H1 (cell line): ENCODE results near the gene TSEN2. TPM values are rescaled to one million over a fixed set of nuclear protein-coding genes. Genes with fewer than 3 reads are reported as not detected.

Experiments used
- CTCF ChIA-PET: fragments of 300-600 bp; sonication (Branson Sonifier 250); formaldehyde crosslinking; loops from one replicate; lab custom pipeline; 2021; ENCODE audit not compliant: partially characterized antibody; lab: Charles Lee
- POLR2A ChIA-PET: fragments of 300-600 bp; sonication (Branson Sonifier 250); formaldehyde crosslinking; loops from one replicate; lab custom pipeline; 2021; ENCODE audit warnings: inconsistent platforms; ENCODE audit not compliant: partially characterized antibody; lab: Charles Lee
- DNase-seq, 2 experiments: peaks; one replicate each; pipeline versions ENCODE4 v3.0.0 to v3.0.0-alpha.2; 2010 to 2022; ENCODE audit warnings: low spot score in 2 of 2, low read depth in 1 of 2, mixed read lengths in 1 of 2
- FAIRE-seq: peaks from 2 replicates; lab custom pipeline; 2011; peaks lifted over from hg19 to GRCh38; lab: Jason Lieb, UNC
- H2AFZ ChIP-seq: 2 replicates; pipeline ENCODE4 v1.8.1; 2012; ENCODE audit warnings: low read length, inconsistent platforms
- H2AK5ac ChIP-seq: 2 replicates; pipeline ENCODE4 v1.6.1; 2013; ENCODE audit warnings: low read depth, low read length
- H2BK120ac ChIP-seq: replicated peaks from 2 replicates; pipeline ENCODE3; 2013; ENCODE audit warnings: low read depth, low read length, inconsistent platforms
- H2BK12ac ChIP-seq: 2 replicates; pipeline ENCODE4 v1.6.1; 2013; ENCODE audit warnings: low read depth, low read length
- H2BK15ac ChIP-seq: 2 replicates; pipeline ENCODE4 v1.6.1; 2013; ENCODE audit warnings: low read length
- H2BK20ac ChIP-seq: 2 replicates; pipeline ENCODE4 v1.6.1; 2013; ENCODE audit warnings: low read length
- H2BK5ac ChIP-seq: 2 replicates; pipeline ENCODE4 v1.6.1; 2013; ENCODE audit warnings: low read depth, low read length
- H3K14ac ChIP-seq: 2 replicates; pipeline ENCODE4 v1.6.1; 2013; ENCODE audit warnings: inconsistent platforms; ENCODE audit not compliant: insufficient read length
- H3K18ac ChIP-seq: 2 replicates; pipeline ENCODE4 v1.6.1; 2013; ENCODE audit warnings: low read length; ENCODE audit errors: extremely low read depth
- H3K23ac ChIP-seq: 2 replicates; pipeline ENCODE4 v1.6.1; 2013; ENCODE audit warnings: inconsistent platforms; ENCODE audit not compliant: insufficient read length
- H3K23me2 ChIP-seq: 2 replicates; pipeline ENCODE4 v1.6.1; 2013; ENCODE audit warnings: low read depth, low read length
- H3K27ac ChIP-seq: 2 replicates; pipeline ENCODE4 v1.6.1; 2011; ENCODE audit warnings: low read depth, low read length, inconsistent platforms
- H3K27me3 ChIP-seq, 4 experiments: replicated peaks in 1 of 4; 1 replicate in 1 of 4; 2 replicates in 3 of 4; pipeline versions ENCODE4 v1.6.1 to v1.8.1; 2011 to 2013; ENCODE audit warnings: low read length in 3 of 4, mild to moderate bottlenecking in 3 of 4, inconsistent platforms in 2 of 4, mixed read lengths in 2 of 4, moderate library complexity in 1 of 4; ENCODE audit not compliant: control insufficient read depth in 3 of 4, insufficient read depth in 3 of 4; ENCODE audit errors: extremely low read depth in 1 of 4
- H3K36me3 ChIP-seq, 4 experiments: 2 replicates each; pipeline versions ENCODE4 v1.6.1 to v1.8.1; 2011 to 2013; ENCODE audit warnings: mild to moderate bottlenecking in 4 of 4, low read length in 3 of 4, moderate library complexity in 2 of 4, control low read depth in 1 of 4, inconsistent platforms in 1 of 4; ENCODE audit not compliant: insufficient read depth in 4 of 4, control insufficient read depth in 2 of 4
- H3K4ac ChIP-seq: replicated peaks from 2 replicates; pipeline ENCODE3; 2013; ENCODE audit warnings: low read length, low read depth, mixed read lengths, inconsistent platforms; ENCODE audit not compliant: insufficient read length
- H3K4me1 ChIP-seq, 4 experiments: replicated peaks in 1 of 4; 1 replicate in 1 of 4; 2 replicates in 3 of 4; pipeline versions ENCODE4 v1.6.1 to v1.8.1; 2011 to 2013; ENCODE audit warnings: low read length in 3 of 4, inconsistent platforms in 2 of 4, mixed read lengths in 1 of 4; ENCODE audit not compliant: insufficient read depth in 4 of 4, control insufficient read depth in 3 of 4
- H3K4me2 ChIP-seq, 2 experiments: 2 replicates each; pipeline versions ENCODE4 v1.6.1 to v1.8.1; 2011 to 2013; ENCODE audit warnings: low read depth in 2 of 2, low read length in 2 of 2, control low read depth in 1 of 2, inconsistent platforms in 1 of 2, mild to moderate bottlenecking in 1 of 2; ENCODE audit not compliant: insufficient read depth in 1 of 2
- H3K4me3 ChIP-seq, 4 experiments: fragments of 200-600, 300-600 bp in 1 of 4; sonication (generic), shearing (Covaris generic), sonication (Bioruptor Twin) in 1 of 4; 2 replicates each; pipeline versions ENCODE4 v1.5.1 to v1.8.1; 2011 to 2016; ENCODE audit warnings: low read length in 4 of 4, low read depth in 3 of 4, control low read depth in 2 of 4, inconsistent platforms in 2 of 4, mild to moderate bottlenecking in 2 of 4, mixed read lengths in 1 of 4, moderate library complexity in 1 of 4; ENCODE audit not compliant: insufficient read depth in 2 of 4; ENCODE audit errors: extremely low read depth in 1 of 4
- H3K56ac ChIP-seq: replicated peaks from 2 replicates; pipeline ENCODE3; 2013; ENCODE audit warnings: low read depth, mild to moderate bottlenecking, mixed read lengths, low read length, inconsistent platforms; ENCODE audit not compliant: insufficient read length
- H3K79me1 ChIP-seq: 2 replicates; pipeline ENCODE4 v1.6.1; 2013; ENCODE audit warnings: low read depth, low read length, control low read depth
- H3K79me2 ChIP-seq, 2 experiments: 2 replicates each; pipeline versions ENCODE4 v1.6.1 to v1.8.1; 2012 to 2013; ENCODE audit warnings: low read length in 2 of 2, mild to moderate bottlenecking in 2 of 2, inconsistent platforms in 1 of 2; ENCODE audit not compliant: insufficient read depth in 2 of 2, control insufficient read depth in 1 of 2
- H3K9ac ChIP-seq, 4 experiments: replicated peaks in 1 of 4; 1 replicate in 1 of 4; 2 replicates in 3 of 4; pipeline versions ENCODE4 v1.6.1 to v1.8.1; 2011 to 2013; ENCODE audit warnings: low read depth in 3 of 4, low read length in 3 of 4, control low read depth in 2 of 4, mild to moderate bottlenecking in 2 of 4, moderate library complexity in 2 of 4, inconsistent platforms in 1 of 4; ENCODE audit errors: extremely low read depth in 1 of 4
- H3K9me3 ChIP-seq, 2 experiments: 2 replicates each; pipeline versions ENCODE4 v1.6.1 to v1.8.1; 2012 to 2013; ENCODE audit warnings: mild to moderate bottlenecking in 2 of 2, moderate library complexity in 2 of 2, control low read depth in 1 of 2, inconsistent platforms in 1 of 2, low read depth in 1 of 2, low read length in 1 of 2, mixed read lengths in 1 of 2; ENCODE audit not compliant: insufficient read depth in 2 of 2
- H4K20me1 ChIP-seq, 2 experiments: replicated peaks in 1 of 2; 2 replicates each; pipeline versions ENCODE3 to v1.8.1; 2011 to 2013; ENCODE audit warnings: inconsistent platforms in 2 of 2, low read length in 2 of 2, mild to moderate bottlenecking in 1 of 2; ENCODE audit not compliant: insufficient read depth in 2 of 2, control insufficient read depth in 1 of 2
- H4K5ac ChIP-seq: 2 replicates; pipeline ENCODE4 v1.6.1; 2013; ENCODE audit warnings: low read length, low read depth, mixed read lengths, inconsistent platforms; ENCODE audit not compliant: insufficient read length
- H4K8ac ChIP-seq: 2 replicates; pipeline ENCODE4 v1.8.0; 2013; ENCODE audit warnings: mild to moderate bottlenecking, moderate library complexity, low read length, inconsistent platforms; ENCODE audit not compliant: insufficient read depth; ENCODE audit errors: extremely low read depth
- H4K91ac ChIP-seq: replicated peaks from 2 replicates; pipeline ENCODE3; 2013; ENCODE audit warnings: low read length, mixed read lengths, inconsistent platforms; ENCODE audit not compliant: insufficient read length
- CREB1 ChIP-seq: IDR thresholded peaks from 2 replicates; pipeline ENCODE4 v1.6.1; 2012; ENCODE audit warnings: inconsistent platforms
- CTBP2 ChIP-seq: IDR thresholded peaks from 2 replicates; pipeline ENCODE4 v1.7.0; 2011; ENCODE audit warnings: borderline replicate concordance, mild to moderate bottlenecking, moderate library complexity, mixed read lengths, low read length; ENCODE audit not compliant: insufficient read depth, insufficient read length
- FOSL1 ChIP-seq: IDR thresholded peaks from 2 replicates; pipeline ENCODE4 v1.6.1; 2011; ENCODE audit warnings: mild to moderate bottlenecking, low read depth, low read length, moderate library complexity; ENCODE audit not compliant: insufficient read depth
- RBBP5 ChIP-seq: IDR thresholded peaks from 2 replicates; pipeline ENCODE4 v1.7.1; 2012; ENCODE audit warnings: low read depth, mild to moderate bottlenecking, inconsistent platforms, low read length, moderate library complexity, borderline replicate concordance
- SIRT6 ChIP-seq: IDR thresholded peaks from one replicate; pipeline ENCODE4 v1.7.1; 2012; ENCODE audit warnings: low read length, inconsistent platforms
- SRF ChIP-seq: IDR thresholded peaks from 2 replicates; pipeline ENCODE4 v1.6.1; 2011; ENCODE audit warnings: mild to moderate bottlenecking, low read depth, low read length, moderate library complexity
- WGBS, 2 experiments: shearing (Covaris generic) in 1 of 2; methylation state at CpG; one replicate each; pipeline versions ENCODE4 v1.1.6 to v1.1.7; 2013 to 2015; ENCODE audit warnings: low lambda C conversion rate in 2 of 2, mixed read lengths in 2 of 2, inconsistent platforms in 1 of 2, low coverage in 1 of 2, missing lambda C conversion rate in 1 of 2; ENCODE audit not compliant: insufficient replicate concordance in 2 of 2, insufficient coverage in 1 of 2, insufficient read length in 1 of 2; ENCODE audit errors: extremely low coverage in 1 of 2, missing lambda C conversion rate in 1 of 2; 5-methylcytosine and 5-hydroxymethylcytosine counted together
- polyA plus RNA-seq, 7 experiments: library from polyadenylated mRNA; depleted of rRNA in 3 of 7; stranded (reverse) in 5 of 7; unstranded in 2 of 7; fragments of >200 nt in 5 of 7; fragments of 200-250 nt in 2 of 7; gene quantifications; 1 replicate in 5 of 7; 2 replicates in 1 of 7; 4 replicates in 1 of 7; pipeline versions ENCODE4 v1.2.1 to v1.2.3, GENCODE V29; 2011 to 2013; ENCODE audit warnings: missing spikeins in 2 of 7, mixed read lengths in 2 of 7
- total RNA-seq: library from RNA; stranded (reverse); fragmentation: NEBNext Ultra II Directional; extraction: Animal tissue kit (Norgen Biotek cat#: 25700); gene quantifications from 2 replicates; pipeline ENCODE4 v1.2.1, GENCODE V29; 2021
- TF ChIP-seq, protein P1 (sequence below), 3 experiments: IDR thresholded peaks; 1 replicate in 2 of 3; 2 replicates in 1 of 3; pipeline versions ENCODE4 v1.5.1 to v1.6.1; 2011; ENCODE audit warnings: low read length in 3 of 3, mild to moderate bottlenecking in 3 of 3, inconsistent platforms in 2 of 3, low read depth in 1 of 3, moderate library complexity in 1 of 3; ENCODE audit not compliant: insufficient read depth in 1 of 3; ENCODE audit errors: control extremely low read depth in 1 of 3
- TF ChIP-seq, protein P2 (sequence below): IDR thresholded peaks from 2 replicates; pipeline ENCODE4 v1.6.1; 2012; ENCODE audit warnings: low read length, inconsistent platforms
- TF ChIP-seq, protein P3 (sequence below): IDR thresholded peaks from 2 replicates; pipeline ENCODE4 v1.6.1; 2011; ENCODE audit warnings: low read depth, mild to moderate bottlenecking, low read length; ENCODE audit not compliant: insufficient read depth

The TSEN2 gene
- total and polyA plus RNA-seq, 2 of the 8 experiments (the other 6 are each of a cell fraction or from before 2014, with no cell fraction given), result 16.1 to 22.4 TPM

- FAIRE-seq, result no peak
- WGBS, 2 experiments, result 92% methylated on average over 1 of the region's 1 CpG; no CpG with 5 or more reads in 1 of the 2 experiments
- H3K18ac ChIP-seq, result no peak overlapping the region
- TF ChIP-seq, protein P1, sequence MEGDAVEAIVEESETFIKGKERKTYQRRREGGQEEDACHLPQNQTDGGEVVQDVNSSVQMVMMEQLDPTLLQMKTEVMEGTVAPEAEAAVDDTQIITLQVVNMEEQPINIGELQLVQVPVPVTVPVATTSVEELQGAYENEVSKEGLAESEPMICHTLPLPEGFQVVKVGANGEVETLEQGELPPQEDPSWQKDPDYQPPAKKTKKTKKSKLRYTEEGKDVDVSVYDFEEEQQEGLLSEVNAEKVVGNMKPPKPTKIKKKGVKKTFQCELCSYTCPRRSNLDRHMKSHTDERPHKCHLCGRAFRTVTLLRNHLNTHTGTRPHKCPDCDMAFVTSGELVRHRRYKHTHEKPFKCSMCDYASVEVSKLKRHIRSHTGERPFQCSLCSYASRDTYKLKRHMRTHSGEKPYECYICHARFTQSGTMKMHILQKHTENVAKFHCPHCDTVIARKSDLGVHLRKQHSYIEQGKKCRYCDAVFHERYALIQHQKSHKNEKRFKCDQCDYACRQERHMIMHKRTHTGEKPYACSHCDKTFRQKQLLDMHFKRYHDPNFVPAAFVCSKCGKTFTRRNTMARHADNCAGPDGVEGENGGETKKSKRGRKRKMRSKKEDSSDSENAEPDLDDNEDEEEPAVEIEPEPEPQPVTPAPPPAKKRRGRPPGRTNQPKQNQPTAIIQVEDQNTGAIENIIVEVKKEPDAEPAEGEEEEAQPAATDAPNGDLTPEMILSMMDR (IDR thresholded peaks at IDR 0.05; ENCODE audit: control extremely low read depth in 1 of 3, insufficient read depth in 1 of 3, low read depth in 1 of 3, low read length in 3 of 3), result no peak
- TF ChIP-seq, protein P2, sequence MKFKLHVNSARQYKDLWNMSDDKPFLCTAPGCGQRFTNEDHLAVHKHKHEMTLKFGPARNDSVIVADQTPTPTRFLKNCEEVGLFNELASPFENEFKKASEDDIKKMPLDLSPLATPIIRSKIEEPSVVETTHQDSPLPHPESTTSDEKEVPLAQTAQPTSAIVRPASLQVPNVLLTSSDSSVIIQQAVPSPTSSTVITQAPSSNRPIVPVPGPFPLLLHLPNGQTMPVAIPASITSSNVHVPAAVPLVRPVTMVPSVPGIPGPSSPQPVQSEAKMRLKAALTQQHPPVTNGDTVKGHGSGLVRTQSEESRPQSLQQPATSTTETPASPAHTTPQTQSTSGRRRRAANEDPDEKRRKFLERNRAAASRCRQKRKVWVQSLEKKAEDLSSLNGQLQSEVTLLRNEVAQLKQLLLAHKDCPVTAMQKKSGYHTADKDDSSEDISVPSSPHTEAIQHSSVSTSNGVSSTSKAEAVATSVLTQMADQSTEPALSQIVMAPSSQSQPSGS, result no peak
- no peak for TF ChIP-seq FOSL1
- TF ChIP-seq CTBP2, result no peak
- no peak for TF ChIP-seq CREB1
- no peak for TF ChIP-seq SRF
- TF ChIP-seq, protein P3, sequence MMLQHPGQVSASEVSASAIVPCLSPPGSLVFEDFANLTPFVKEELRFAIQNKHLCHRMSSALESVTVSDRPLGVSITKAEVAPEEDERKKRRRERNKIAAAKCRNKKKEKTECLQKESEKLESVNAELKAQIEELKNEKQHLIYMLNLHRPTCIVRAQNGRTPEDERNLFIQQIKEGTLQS, result no peak
- TF ChIP-seq RBBP5, result no peak
- TF ChIP-seq SIRT6, result no peak
These were observed 12.1 kb downstream of the TSEN2 start for GRCh38 chr3:12496453-12496761.

More at GRCh38 chr3:12496453-12496761, 12.1 kb downstream of the TSEN2 start:
- H2BK15ac ChIP-seq, result no peak overlapping the region
- POLR2A ChIA-PET, result interaction anchor here (3.3 to 4.6 kb wide), 2 partner anchors 11 to 12 kb away, joined by 9 to 18 read pairs; partner anchors contain the start of gene TSEN2
- H3K14ac ChIP-seq, result no peak overlapping the region
- no peaks in the 10 kb centered on the region; the same call in 1 of the 2 replicates for H3K79me1 ChIP-seq
- no peaks in the 10 kb centered on the region for H3K79me2 ChIP-seq
- no peak overlapping the region for H4K91ac ChIP-seq
- no peak overlapping the region for H2BK5ac ChIP-seq
- peaks cover 2% of the 10 kb centered on the region in 2 experiments for H4K20me1 ChIP-seq
- H3K4me2 ChIP-seq, result no peak overlapping the region
- H3K4me1 ChIP-seq, result no peaks in the 10 kb centered on the region
- H2BK120ac ChIP-seq, result no peak overlapping the region
- H2AK5ac ChIP-seq, result no peak overlapping the region
- H3K23me2 ChIP-seq, result no peaks in the 10 kb centered on the region
- no peak overlapping the region for H3K23ac ChIP-seq
- H3K9me3 ChIP-seq, result no peaks in the 10 kb centered on the region
- no peak overlapping the region for H4K5ac ChIP-seq
- CTCF ChIA-PET, result interaction anchor here (0.7 to 5.1 kb wide), 10 partner anchors 10 to 358 kb away, joined by 3 to 32 read pairs (median 4); partner anchors contain the start of gene TSEN2
- H2BK12ac ChIP-seq, result no peak overlapping the region
- H3K36me3 ChIP-seq, result peaks cover 2 to 66% (median 41%) of the 10 kb centered on the region in 4 experiments; a peak in 7 of 8 replicates
- no peak overlapping the region for H2BK20ac ChIP-seq
- no peak overlapping the region for H3K4me3 ChIP-seq
- H3K27me3 ChIP-seq, result no peaks in the 10 kb centered on the region
- H3K4ac ChIP-seq, result no peak overlapping the region
- no peak overlapping the region for H3K56ac ChIP-seq
- no peak overlapping the region for H4K8ac ChIP-seq
- DNase-seq, result no peak
- H3K9ac ChIP-seq, result no peak overlapping the region
- no peak overlapping the region for H3K27ac ChIP-seq
- no peak overlapping the region for H2AFZ ChIP-seq
